Upper lobe of right lung (tissue), 1 donor: Measurements from ENCODE around the gene METTL27. TPM values are rescaled to one million over a fixed set of nuclear protein-coding genes. Genes with fewer than 3 reads are reported as not detected.

ENCODE experiments used
- ATAC-seq: fragments of 200-7000 bp; cut with Tn5 transposase; one replicate; pipeline ENCODE4 v1.9.1; 2020; ENCODE audit warnings: mild to moderate bottlenecking, moderate library complexity
- DNase-seq: peaks from one replicate; pipeline ENCODE4 v3.0.0-alpha.2; 2020
- H3K27ac ChIP-seq: fragments of 200-600 bp; one replicate; pipeline ENCODE4 v1.8.0; 2022
- H3K27me3 ChIP-seq: fragments of 200-600 bp; one replicate; pipeline ENCODE4 v1.8.0; 2022; ENCODE audit warnings: mild to moderate bottlenecking
- H3K36me3 ChIP-seq: fragments of 200-600 bp; one replicate; pipeline ENCODE4 v1.8.0; 2022
- H3K4me1 ChIP-seq: fragments of 200-600 bp; one replicate; pipeline ENCODE4 v1.8.0; 2022
- H3K4me3 ChIP-seq: fragments of 200-600 bp; one replicate; pipeline ENCODE4 v1.8.0; 2022; ENCODE audit warnings: mild to moderate bottlenecking
- H3K9me3 ChIP-seq: fragments of 200-600 bp; one replicate; pipeline ENCODE4 v1.8.0; 2022
- intact Hi-C: fragments of 100-400 bp; cut with DNase I; formaldehyde crosslinking; loops from one replicate; pipeline ENCODE4 v1.11.0; 2022
- total RNA-seq: library from RNA; stranded (reverse); fragmentation: NEBNext Ultra II Directional; extraction: Animal tissue kit (Norgen Biotek cat#: 25700); gene quantifications from one replicate; pipeline ENCODE4 v1.2.1, GENCODE V29; 2021
- TF ChIP-seq, protein P1 (sequence below): fragments of 200-600 bp; IDR thresholded peaks from one replicate; pipeline ENCODE4 v1.8.0; 2022; ENCODE audit warnings: antibody characterized with exemption
- donor health status: DM: no; HTN: yes; CAD: no; lungs with severe emphysema.

The METTL27 gene
- total RNA-seq, 1 donor from 2014 or later, result 2.3 TPM

DNA sequence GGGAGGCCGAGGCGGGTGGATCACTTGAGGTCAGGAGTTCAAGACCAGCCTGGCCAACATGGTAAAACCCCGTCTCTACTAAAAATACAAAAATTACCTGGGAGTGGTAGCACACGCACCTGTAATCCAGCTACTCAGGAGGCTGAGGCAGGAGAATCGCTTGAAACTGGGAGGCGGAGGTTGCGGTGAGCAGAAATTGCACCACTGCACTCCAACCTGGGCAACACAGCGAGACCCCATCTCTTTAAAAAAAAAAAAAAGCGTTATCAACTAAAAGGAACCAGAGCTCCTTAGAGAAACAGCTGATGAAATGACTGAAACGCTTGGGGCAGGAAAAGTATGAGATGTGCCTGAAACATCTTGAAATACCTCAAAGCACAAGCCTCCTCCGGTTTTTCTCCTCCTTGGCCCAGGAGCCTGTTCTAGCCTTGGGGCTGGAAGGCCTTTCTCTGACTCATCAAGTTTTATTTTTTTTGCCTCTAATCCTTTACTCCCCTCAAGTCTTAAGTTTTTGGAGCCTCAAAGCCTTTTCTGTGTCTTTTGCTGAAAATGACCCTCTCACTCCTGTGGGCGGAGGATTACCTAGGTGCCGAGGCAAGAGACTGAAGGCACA is 2.6 kb upstream of the METTL27 start:
- intact Hi-C loops, result no loop called here
- TF ChIP-seq, protein P1, sequence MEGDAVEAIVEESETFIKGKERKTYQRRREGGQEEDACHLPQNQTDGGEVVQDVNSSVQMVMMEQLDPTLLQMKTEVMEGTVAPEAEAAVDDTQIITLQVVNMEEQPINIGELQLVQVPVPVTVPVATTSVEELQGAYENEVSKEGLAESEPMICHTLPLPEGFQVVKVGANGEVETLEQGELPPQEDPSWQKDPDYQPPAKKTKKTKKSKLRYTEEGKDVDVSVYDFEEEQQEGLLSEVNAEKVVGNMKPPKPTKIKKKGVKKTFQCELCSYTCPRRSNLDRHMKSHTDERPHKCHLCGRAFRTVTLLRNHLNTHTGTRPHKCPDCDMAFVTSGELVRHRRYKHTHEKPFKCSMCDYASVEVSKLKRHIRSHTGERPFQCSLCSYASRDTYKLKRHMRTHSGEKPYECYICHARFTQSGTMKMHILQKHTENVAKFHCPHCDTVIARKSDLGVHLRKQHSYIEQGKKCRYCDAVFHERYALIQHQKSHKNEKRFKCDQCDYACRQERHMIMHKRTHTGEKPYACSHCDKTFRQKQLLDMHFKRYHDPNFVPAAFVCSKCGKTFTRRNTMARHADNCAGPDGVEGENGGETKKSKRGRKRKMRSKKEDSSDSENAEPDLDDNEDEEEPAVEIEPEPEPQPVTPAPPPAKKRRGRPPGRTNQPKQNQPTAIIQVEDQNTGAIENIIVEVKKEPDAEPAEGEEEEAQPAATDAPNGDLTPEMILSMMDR, result no peak
- ATAC-seq (no peak), DNase-seq (no peak)
- no peaks in the 10 kb centered on the region for H3K27me3 ChIP-seq
- no peaks in the 10 kb centered on the region for H3K36me3 ChIP-seq
- H3K4me1 ChIP-seq, result peaks cover 19% of the 10 kb centered on the region
- H3K9me3 ChIP-seq, result no peaks in the 10 kb centered on the region
- no peak overlapping the region for H3K27ac ChIP-seq
- no peak overlapping the region for H3K4me3 ChIP-seq

DNA sequence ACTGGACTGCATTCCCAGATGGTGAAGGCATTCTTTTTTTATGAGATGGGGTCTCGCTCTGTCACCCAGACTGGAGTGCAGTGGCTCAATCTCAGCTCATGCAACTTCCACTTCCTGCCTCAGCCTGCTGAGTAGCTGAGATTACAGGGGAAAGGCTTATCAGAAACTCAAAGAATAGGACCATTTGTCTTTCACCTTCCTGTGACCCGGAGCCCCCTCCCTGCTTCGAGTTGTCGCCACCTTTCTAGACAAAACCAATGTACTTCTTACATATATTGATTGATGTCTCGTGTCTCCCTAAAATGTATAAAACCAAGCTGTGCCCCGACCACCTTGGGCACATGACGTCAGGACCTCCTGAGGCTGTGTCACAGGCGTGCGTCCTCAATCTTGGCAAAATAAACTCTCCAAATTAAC is 1.8 kb upstream of the METTL27 start:
- intact Hi-C loops, result no loop called here
- TF ChIP-seq, protein P1, result no peak
- peaks cover 19% of the 10 kb centered on the region for H3K4me1 ChIP-seq

DNA sequence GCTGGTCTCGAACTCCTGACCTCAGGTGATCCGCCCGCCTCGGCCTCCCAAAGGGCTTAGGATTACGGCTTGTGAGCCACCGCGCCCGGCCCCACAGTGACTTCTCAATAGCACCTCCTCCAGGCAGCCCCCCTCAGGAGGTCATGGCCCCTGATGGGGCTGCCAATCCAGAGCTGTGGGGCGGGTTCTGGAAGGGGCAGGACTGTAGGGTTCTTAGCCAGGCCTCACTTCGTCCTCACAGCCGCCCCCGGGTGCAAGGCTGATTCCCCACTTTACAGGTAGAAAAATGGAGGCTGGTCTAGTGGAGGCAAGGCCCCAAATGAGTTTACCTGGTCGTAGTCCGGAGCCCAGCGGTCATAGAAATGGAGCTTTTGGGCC is 638 bp downstream of the METTL27 start:
- DNase-seq, result peak; percentile 69
- TF ChIP-seq, protein P1, result no peak
- H3K27me3 ChIP-seq, result no peaks in the 10 kb centered on the region
- no peaks in the 10 kb centered on the region for H3K36me3 ChIP-seq
- ATAC-seq, result peak; percentile 5
- no peaks in the 10 kb centered on the region for H3K9me3 ChIP-seq
- intact Hi-C loops, result no loop called here
- peak overlapping the region; percentile 64 for H3K4me3 ChIP-seq
- peaks cover 19% of the 10 kb centered on the region for H3K4me1 ChIP-seq
- H3K27ac ChIP-seq, result no peak overlapping the region

More for the DNA sequence above, 1.8 kb upstream of the METTL27 start:
- H3K4me3 ChIP-seq, result no peak overlapping the region
- H3K36me3 ChIP-seq, result no peaks in the 10 kb centered on the region
- no peaks in the 10 kb centered on the region for H3K27me3 ChIP-seq
- H3K9me3 ChIP-seq, result no peaks in the 10 kb centered on the region
- H3K27ac ChIP-seq, result no peak overlapping the region
- no peak for ATAC-seq
- DNase-seq, result no peak

DNA sequence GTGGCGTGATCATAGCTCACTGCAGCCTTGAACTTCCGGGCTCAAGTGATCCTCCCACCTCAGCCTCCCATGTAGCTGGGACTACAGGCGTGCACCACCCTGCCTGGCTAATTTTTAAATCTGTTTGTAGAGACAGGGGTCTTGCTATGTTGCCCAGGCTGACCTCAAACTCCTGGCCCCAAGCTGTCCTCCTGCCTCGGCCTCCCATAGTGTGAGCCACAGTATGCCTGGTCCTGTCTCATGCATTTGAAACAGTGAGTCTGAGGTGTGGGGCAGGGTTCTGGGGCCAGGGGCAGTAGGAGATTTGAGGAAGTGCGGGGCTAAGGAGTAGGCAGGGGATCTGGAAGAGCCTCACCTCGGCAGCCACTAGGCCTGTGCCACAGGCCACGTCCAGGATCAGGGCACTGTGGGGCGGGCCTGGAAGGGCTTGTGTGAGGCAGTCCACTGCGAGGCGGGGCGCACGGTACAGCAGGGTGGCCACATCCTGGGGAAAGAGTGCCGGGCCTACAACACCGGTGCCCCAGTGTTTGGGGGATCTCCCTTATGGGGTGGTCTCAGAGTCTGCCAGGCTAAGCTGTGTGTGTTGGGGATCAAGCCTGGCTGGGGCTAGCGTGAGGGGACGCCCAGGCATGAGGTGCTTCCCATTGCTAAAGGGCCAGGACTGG is 1.5 kb downstream of the METTL27 start:
- TF ChIP-seq, protein P1, result no peak
- ATAC-seq (no peak), DNase-seq (no peak)
- Histone ChIP-seq H3K9me3 (no peaks in the 10 kb centered on the region), H3K27me3 (no peaks in the 10 kb centered on the region), H3K4me3 (no peak overlapping the region), H3K27ac (no peak overlapping the region), H3K4me1 (peaks cover 19% of the 10 kb centered on the region), H3K36me3 (no peaks in the 10 kb centered on the region)
- intact Hi-C loops, result no loop called here

DNA sequence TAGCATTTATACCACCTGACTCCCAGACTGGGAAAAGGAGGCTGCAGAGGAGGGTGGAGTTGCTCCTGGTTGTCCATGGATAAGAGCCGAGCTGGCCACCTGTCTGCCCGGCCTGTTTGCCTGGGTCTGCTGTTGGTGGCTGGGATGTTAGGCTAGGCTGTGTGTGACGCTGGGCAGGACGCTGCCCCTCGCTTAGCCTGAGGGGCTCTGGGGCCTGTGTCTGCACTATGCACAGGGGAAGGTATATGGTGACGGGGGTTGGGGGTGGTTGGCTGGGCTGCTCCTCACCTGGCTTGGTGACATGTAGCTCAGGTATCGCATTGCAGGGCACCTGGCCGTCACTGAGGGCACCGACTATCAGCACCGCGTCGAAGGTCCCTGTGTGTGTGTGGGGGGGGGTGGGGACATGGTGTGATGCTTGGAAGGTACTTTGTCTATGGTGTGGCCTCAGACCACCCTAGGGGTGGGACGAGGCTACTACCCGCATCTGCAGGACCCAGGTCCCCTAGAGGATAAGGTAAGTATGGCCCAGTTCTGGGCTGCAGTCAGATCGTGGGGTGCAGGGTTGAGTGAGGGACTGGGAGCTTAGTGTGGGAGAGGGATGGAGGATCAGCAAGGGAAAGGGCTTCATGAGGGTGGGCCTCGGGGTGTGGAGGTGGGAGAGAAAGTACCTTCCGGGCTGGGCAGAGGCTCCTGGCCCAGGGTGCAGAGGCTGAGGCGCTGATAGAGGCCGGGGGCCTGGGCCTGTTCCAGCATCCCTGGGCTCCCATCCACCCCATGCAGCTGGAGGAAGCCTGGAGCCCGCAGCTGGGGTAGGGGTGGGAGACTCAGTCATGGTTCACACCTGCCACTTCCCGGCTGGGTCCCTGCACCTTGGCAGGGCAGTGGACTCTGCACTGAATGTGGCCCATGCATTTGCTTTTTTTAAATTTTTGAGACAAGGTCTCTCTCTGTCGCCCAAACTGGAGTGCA is 2.3 kb downstream of the METTL27 start:
- ATAC-seq (no peak), DNase-seq (no peak)
- no peaks in the 10 kb centered on the region for H3K27me3 ChIP-seq
- intact Hi-C loops, result no loop called here
- H3K4me1 ChIP-seq, result peaks cover 19% of the 10 kb centered on the region
- TF ChIP-seq, protein P1, result no peak
- H3K36me3 ChIP-seq, result no peaks in the 10 kb centered on the region
- H3K27ac ChIP-seq, result no peak overlapping the region
- H3K9me3 ChIP-seq, result no peaks in the 10 kb centered on the region
- no peak overlapping the region for H3K4me3 ChIP-seq
